Measurements from ENCODE around the gene IBTK.
"Not testable (repeated sequence)": the region's sequence is repeated elsewhere in the genome, so short reads cannot be mapped to it uniquely, and the experiment has no call there.

IBTK gene

GRCh38 chr6:82247505-82248272 lies at the start of gene IBTK:
Gene IBTK, minus strand, starts transcription at chr6:82247744. Its CDS starts 7,258 bp downstream, at chr6:82240486.
- DNase-seq = peak; percentile 93

- no peak for DNase-seq
Observed at GRCh38 chr6:82283771-82284410, 36.3 kb upstream of the IBTK start.

GRCh38 chr6:82281550-82281949 lies 34.0 kb upstream of the IBTK start:
- DNase-seq = peak; percentile 34

GRCh38 chr6:82277686-82278085 lies 30.1 kb upstream of the IBTK start:
- no peak for DNase-seq

- no peak for DNase-seq
Observed at GRCh38 chr6:82275686-82276085, 28.1 kb upstream of the IBTK start.

GRCh38 chr6:82273295-82273694 lies 25.8 kb upstream of the IBTK start:
- no peak for DNase-seq

- peak; percentile 41 for DNase-seq
Observed at GRCh38 chr6:82270881-82271635, 23.5 kb upstream of the IBTK start.

- no peak for DNase-seq
Observed at GRCh38 chr6:82268301-82268846, 20.8 kb upstream of the IBTK start.

GRCh38 chr6:82264824-82265223 lies 17.3 kb upstream of the IBTK start:
- DNase-seq = no peak

GRCh38 chr6:82264321-82264720 lies 16.8 kb upstream of the IBTK start:
- no peak for DNase-seq

- DNase-seq = no peak
Observed at GRCh38 chr6:82263916-82264315, 16.4 kb upstream of the IBTK start.

GRCh38 chr6:82260997-82261732 lies 13.6 kb upstream of the IBTK start:
- no peak for DNase-seq

- DNase-seq = no peak
Observed at GRCh38 chr6:82259389-82259788, 11.8 kb upstream of the IBTK start.

- no peak for DNase-seq
Observed at GRCh38 chr6:82257088-82257774, 9.7 kb upstream of the IBTK start.

- DNase-seq = not testable (repeated sequence)
Observed at GRCh38 chr6:82254722-82255121, 7.2 kb upstream of the IBTK start.

GRCh38 chr6:82251942-82252341 lies 4.4 kb upstream of the IBTK start:
- DNase-seq = peak; percentile 35

GRCh38 chr6:82249381-82250253 lies 2.1 kb upstream of the IBTK start:
- DNase-seq = no peak

GRCh38 chr6:82248273-82248735 lies 760 bp upstream of the IBTK start:
- DNase-seq = peak; percentile 23

- peak; percentile 39 for DNase-seq
Observed at GRCh38 chr6:82246802-82247504, 591 bp downstream of the IBTK start.

GRCh38 chr6:82246370-82246769 lies 1.2 kb downstream of the IBTK start:
- DNase-seq = no peak
